GM11168 (cell line): ENCODE measurements around the gene ZNF778.

ENCODE experiments used
- in situ Hi-C: fragments of 300-500 bp; cut with MboI; formaldehyde crosslinking; loops from one replicate; pipeline ENCODE4 v1.12.0; 2022; ENCODE audit warnings: low sequenced_read_pairs; ENCODE audit not compliant: unreplicated experiment

ZNF778 gene

DNA sequence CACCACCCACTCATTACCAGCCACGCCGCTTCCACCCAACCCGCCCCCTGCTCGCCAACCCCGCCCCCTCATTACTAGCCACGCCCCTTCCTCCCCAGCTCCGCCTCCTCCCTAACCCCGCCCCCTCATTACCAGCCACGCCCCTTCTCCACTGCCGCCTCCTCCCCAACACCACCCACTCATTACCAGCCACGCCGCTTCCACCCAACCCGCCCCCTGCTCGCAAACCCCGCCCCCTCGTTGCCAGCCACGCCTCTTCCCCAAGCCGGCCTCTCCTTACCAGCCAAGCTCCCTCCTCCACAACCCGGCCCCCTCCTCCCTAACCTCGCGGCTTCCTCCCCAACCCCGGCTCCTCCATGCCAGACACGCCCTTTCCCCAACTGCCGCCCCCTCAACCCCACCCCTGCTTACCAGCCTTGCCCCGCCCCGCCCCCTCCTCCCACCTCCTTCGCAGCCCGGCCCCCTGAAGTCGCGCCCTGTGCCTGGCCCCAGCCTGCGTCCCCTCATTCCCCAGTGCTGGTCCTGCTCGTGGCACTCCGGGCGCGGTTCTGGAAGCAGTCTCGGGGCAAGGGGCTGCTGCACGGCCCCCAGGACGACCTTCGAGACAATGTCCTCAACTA lies 24.4 kb upstream of the ZNF778 start:
- in situ Hi-C loops, result no loop called here

DNA sequence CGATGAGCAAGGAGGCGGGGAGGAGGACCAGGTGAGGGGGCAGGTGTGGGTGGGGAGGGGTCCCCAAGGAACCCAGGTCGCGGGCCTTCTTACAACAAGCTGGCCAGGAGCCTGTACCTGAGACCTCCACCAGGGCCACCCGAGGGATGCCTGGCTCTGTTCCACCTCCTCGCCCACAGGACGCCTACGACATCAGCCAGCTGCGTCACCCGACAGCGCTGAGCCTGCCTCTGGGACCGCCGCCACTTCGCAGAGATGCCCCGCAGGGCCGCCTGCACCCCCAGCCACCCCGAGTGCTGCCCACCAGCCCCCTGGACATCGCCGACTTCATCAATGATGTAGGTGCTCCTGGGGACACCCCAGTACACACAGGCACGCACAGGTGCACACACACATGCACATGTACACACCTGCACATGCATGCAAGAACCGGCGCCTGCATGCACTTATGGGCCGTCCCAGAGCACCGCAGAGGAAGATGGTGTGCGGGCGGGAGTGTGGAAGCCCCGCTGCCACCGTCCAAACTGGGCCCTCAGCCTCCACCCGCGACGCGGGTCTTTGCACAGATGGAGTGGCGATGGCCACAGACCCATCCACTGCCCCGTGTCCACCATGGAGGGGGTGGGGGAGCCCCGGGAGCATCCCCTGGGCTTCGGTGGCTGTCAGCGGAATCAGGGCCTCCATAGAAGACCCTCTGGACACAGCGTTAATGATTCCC lies 23.8 kb upstream of the ZNF778 start:
- in situ Hi-C loops, result no loop called here

DNA sequence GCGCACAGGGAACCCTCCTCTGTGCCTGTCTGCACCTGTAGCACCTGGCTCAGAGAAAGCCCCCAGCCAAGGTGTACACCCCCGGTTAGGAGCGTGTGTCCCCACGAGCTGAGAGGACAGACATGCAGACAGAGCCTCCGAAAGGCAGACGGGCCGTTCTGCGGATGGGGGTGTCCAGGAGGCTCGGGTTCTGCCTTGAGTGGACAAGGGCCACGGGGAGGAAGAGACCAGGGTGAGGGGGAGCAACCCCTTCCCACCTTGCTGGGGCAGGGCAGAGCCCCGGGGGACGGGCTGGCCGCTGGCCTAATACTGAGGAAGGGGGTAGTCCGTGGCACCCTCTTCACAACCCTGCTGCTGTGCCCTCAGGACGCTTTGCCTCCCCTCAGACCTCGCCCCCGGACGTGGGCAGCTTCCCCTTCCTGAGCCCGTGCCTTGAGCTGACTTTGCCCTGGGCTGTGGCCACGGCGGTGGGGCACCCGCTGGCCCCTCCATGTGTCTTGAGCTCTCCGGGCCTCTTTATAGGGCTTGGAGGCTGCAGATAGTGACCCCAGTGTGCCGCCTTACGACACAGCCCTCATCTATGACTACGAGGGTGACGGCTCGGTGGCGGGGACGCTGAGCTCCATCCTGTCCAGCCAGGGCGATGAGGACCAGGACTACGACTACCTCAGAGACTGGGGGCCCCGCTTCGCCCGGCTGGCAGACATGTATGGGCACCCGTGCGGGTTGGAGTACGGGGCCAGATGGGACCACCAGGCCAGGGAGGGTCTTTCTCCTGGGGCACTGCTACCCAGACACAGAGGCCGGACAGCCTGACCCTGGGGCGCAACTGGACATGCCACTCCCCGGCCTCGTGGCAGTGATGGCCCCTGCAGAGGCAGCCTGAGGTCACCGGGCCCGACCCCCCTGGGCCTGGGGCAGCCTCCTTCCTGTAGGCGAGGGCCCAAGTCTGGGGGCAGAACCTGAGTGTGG lies 22.9 kb upstream of the ZNF778 start:
- in situ Hi-C loops, result no loop called here

DNA sequence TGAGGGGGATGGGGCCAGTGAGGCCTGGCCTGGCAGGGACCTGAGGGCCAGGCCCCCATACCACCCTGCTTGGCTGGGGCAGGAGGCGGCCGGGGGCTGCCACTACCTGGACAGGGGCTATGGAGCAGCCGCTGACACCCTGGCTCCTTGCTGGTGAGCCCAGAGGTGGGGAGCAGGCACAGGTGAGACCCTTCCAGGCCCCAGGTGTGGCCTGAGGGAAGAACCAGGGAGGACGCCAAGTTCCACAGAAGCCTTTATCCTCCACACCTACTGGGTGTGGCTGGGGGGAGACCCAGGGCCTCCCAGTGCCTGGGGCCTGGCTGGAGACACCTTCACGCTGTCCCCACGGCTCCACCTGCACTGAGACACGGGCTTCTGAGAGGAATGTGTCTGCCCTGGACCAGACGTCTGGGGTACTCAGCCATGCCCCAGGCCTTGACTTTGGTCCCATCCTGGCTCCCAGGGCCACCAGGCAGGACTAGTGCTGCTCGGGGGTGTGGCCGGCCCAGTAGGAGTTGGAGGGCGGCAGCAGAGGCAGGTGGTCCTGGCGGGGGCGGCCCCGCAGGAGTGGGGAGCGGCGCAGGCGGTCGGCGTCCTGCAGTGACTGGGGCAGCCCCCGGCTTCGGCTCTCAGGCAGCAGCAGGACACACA lies 21.9 kb upstream of the ZNF778 start:
- in situ Hi-C loops, result no loop called here

DNA sequence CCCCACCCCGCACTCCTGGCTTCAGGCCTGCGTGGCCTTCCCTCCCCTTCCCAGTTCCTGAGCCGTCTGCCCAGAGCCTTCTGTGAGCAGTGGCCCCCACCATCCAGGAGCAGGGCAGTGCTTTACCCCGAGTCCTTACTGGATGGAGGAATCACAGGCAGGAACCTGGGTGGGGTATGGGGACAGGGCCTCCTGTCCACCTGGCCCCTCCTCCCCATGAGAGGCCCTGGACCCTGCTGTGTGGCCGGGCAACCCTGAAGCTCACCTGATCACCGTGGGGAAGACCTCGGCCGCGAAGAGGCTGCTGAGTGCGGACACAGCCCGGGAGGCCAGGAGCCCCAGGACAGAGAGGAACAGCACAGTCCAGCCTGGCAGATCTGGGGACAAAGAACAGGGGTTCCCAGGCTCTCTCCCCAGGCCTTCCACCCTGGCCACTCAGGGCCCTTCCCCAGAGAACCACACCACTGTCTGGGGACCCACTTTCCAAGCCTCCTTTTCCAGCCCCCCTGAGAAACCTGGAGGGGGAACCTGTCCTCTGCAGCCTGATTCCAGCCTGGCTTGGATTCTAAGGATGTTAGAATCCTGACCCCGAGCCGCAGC lies 20.4 kb upstream of the ZNF778 start:
- in situ Hi-C loops, result no loop called here

DNA sequence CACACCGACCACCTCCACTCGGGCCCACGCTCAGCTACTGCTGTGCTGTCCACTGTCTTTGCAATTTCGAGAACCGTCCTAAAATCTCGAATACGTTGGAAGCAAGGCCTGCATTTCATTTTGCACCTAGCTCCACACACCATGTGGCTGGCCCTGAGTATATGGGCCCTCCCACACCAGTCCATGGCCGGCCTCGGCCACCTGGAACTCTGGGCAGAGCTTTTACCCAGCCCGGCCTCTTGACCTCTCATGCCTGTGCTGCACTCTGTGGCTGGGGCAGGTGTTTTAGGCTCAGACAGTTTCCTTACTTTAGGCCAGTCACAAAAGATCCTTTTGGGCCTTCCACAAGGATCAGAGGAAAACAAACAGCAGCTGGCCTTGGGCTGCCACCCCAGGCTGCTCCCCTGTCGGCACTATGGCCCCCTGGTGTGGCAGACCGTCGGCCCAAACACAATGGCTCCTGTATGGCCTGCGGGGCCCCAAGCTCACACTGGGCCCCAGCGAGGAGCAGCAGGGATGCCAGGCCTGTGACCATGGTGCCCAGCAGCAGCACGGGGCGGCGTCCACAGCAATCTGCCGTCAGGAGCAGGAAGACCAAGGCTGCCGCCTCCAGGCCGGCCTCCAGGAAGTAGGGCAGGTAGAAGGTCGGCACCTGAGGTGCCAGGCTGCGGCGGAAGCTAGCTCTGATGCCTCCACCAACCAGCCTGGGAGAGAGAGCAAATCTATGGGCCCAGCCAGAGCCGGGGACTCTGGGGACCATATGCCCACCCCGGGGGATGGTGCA lies 19.7 kb upstream of the ZNF778 start:
- in situ Hi-C loops, result no loop called here

DNA sequence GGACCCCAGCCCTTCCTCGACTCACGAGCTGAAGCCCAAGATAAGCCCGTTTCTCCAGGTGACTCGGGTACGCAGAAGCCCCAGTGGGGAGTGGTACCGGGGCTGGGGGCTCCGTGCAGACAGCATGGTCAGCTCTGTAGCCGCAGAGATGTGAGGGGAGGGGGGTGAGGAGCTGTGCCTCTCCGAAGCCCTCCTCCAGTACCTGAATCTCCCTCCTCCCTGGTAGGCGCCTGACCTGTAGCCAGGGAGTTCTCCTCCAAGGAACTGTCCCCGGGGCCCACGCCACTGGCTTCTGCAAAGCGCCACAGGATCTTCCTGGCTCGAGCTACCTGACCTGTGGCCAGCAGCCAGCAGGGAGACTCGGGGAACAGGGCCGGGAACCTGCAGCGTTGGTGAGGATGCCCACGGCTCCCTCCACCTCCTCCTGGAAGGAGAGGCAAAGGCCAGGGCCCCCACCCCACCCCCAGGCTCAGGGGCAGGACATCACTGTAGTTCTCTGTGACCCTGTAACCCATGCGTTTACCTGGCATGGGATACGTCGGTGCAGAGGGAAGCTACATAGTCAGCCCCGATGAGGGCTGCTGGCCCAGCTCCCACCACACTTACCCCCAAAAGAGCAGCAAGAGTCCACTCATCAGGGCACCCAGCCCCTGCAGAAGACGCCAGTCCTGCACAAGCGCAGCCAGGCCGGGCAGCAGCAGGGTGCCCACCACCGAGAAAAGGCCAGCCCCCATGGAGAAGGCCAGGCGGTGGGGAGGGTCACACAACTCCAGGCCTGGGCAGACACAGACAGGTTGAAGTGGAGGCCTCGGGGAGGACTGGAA lies 18.9 kb upstream of the ZNF778 start:
- in situ Hi-C loops, result no loop called here

DNA sequence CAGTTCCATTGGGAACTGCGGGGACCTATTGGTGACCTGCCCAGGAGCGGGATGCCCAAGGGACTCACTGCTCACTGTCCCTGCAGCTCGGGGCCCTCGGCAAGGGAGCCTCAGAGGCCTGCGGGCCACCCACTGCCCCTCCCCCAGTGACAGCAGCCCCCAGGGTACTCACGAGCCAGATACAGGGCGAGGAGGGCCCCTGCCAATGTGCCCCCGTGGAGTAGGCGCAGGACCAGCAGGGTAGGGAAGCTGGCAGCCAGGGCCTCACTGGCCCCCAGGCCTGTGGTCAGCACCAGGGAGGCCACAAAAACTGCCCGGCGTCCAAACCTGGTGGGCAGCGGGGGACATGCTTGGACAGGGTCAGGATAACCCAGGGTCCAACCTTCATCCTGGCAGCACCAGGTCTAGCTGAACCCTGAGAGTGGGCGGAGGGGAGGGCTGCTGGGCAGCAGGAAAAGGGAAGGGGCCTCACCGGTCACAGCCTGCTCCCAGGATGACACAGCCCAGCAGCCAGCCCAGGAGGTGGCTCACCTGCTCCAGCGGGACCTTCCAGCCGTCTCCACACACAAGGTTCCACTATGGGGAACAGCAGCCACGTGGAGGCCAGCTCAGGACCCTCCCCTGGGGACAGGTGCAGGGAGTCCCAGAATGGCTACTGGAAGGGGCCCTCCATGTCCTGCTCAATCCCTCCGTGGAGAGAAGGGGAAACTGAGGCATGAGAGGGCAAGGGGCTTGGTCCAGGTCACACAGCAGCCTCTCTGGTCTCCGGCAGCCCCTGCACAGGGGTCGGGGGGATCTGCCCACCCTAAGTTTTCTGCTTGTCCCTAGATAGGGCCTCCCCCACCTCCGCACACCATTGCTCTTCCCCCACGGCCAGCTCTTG lies 18.0 kb upstream of the ZNF778 start:
- in situ Hi-C loops, result no loop called here

DNA sequence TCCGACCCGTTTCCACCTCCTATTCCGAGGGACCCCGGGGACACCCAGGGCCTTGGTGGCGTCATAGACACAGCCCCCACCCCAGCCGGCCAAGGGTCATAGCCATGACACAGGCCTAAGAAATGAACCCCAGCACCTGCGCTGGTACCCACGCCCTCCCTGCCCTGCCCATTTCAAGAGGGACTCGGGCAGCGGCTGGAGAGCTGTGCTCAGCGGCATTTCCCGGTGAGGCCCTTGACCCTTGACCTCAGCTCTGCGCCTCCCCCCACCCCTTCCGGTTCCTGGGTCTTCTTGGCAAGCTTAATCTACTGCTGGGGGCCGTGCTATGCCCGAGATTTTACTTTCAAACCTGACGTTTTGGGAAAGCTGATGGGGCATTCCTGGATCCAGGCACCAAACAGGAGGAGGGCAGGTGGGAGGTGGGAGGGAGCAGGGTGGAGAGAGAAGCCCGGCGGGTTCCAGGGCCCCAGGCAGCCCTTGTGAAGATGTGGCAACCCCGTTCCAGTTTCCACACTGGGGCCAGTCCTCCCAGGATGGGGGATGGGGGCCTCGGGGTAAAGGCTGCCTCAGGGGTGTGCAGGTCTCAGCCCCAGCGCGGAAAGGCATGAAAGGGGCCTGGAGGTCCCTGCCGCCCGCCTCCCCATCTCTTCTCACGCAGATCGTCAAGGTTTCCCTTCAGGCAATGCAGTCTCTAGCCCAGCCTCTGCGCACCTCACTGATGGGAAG lies 17.2 kb upstream of the ZNF778 start, which contains the start of gene SLC22A31:
SLC22A31 (minus strand) TSS at position 414 of the 726 bp plus-strand sequence; CDS start at position 378, 36 bp downstream.
- in situ Hi-C loops, result no loop called here

DNA sequence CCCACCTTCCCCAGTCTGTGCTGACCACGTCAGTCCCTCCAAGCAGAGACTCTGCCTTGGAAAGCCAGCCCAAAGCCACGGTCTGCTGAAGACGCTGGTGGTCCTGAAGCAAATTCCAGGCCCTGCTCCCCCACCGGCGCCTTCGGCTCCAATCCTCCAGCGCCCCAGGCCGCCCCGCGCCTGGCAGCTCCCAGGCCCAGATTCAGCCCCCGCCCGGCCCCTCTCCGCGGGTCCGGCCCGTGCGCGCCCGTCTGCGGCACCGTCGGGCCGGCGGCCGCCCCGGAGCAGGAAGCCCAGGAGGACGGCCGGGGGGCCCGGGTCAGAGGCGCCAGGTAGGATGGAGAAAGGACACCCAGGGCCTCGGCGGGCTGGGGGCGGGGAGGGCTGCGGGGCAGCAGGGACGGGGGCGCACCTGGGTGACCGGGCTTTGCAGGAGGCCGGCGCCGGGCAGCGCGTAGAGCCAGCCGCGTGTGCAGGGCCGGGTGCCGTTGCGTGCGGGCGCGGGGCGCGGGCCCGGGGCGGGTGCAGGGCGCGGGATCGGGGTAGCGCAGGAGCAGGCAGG lies 16.6 kb upstream of the ZNF778 start:
- in situ Hi-C loops, result no loop called here

DNA sequence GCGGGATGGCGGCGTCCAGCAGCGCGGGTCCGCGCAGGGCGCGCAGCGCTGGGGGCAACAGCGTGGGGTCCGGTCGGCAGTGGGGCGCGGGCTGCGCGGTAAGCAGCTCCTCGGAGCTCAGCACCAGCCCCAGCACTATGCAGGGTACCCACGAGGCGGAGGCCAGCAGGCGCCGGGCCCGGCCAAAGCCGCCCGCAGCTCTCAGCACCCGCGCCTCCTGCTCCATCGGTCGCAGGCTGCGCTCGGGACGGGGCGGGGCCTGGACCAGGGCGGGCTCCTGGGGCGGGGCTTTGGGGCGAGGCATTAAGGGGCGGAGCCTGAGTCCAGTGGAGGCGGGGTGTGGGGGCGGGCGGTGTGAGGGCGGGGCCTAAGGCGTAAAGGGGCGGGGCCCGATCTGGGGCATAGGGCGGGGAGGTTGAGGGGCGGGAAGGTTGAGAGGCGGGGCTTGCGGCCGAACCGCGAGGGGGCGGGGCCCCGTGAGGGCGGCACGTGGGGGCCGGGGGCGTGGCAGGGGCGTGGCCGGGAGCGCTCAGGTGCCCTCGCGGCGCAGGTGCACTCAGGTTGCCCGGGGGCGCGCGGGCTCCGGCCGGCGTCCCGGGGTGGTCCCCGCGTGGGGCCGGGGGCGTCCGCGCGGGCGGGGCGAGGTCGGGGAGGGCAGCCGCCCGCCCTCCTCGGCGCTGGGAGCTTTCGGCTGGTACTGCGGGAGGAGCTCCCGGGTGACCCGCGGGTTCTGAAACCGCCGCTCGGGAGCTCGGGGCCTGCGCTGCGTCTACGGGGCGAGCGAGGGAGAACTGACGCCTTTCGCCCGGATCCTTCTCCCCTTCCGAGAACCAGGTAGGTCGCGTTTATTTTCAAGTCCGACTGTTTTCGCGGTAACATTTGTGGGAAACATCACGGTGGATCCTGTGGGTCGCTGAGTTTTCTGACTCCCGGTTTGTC lies 15.8 kb upstream of the ZNF778 start:
- in situ Hi-C loops, result no loop called here

DNA sequence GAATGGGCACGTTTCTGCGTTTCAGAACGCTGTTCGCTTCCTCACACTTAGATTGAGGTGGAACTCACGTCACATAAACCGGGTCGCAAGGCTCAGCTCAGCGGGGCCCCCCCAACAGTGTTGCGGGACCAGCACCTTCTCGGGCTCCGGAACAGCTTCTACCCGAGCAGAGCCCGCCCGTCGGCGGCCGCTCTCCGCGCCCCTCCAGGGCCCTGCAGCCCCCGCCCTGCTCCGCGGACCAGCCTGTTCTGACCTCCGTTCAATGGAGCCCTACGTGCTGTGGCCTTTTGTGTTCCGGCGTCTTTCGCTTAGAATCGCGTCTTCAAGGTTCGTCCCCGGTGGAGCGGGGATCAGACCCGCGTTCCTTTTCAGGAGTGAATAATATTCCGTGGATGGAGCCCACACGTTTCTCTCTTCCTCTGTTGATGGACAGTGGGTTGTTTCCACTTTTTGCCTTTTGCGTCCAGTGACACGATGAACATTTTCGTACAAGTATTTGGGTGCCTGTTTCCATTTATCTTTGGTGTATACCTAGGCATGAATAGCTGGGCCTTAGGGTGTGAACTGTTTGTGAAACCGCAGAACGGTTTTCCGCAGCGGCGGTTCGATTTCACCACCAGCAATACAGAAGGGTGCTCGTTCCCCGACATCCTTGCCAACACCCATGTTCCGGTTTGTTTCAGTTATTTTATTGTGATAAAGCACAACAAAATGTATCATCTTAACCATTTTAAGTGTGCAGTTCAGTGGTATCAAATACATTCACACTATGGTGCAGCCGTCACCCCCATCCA lies 14.9 kb upstream of the ZNF778 start:
- in situ Hi-C loops, result no loop called here

DNA sequence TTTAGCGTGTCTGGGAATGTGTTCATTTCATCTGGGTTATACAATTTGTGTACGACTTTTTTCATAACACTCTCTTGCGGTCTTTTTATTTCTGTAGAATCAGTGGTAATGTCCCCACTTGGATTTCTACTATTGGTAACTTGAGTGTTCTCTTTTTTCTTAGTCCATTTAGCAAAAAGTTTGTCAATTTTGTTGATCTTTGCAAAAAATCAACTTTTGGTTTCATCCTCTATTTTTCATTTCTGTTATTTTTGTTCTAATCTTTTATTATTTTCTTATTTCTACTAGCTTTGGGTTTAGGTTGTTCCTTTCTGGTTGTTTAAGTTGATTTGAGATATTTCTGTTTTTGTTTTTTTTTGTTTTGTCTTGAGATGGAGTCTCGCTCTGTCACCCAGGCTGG lies 9.5 kb upstream of the ZNF778 start:
- in situ Hi-C loops, result no loop called here

DNA sequence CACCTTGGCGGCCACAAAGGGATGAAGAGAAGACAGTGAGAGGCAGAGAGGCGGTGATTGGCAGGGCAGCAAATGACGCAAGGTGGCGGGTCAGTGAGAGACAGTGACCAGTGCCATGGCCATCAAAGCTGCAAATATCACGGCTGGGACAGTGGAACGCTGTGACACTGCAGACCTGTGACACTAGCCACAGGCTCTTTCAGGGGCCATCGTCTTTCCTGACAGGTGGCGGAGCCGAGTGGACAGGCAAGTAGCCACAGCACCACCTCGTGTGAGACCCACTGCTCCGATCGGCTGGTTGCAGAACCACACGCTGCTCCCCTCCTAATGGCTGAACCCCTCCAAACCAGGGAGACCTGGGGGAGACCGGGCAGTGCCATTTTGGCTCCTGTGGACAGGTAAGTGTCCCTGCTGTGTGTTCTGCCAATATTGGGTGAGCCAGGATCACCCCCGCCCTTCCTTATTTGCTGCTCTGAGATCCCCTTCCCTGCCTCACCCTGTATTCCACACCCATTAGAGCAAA lies 7.9 kb upstream of the ZNF778 start:
- in situ Hi-C loops, result no loop called here
